Measurements from ENCODE around the gene PCSK6. TPM values are rescaled to one million over a fixed set of nuclear protein-coding genes. Genes with fewer than 3 reads are reported as not detected.

PCSK6 gene
- total RNA-seq, 2 experiments from 2014 or later: 1.4 to 2.1 TPM

DNA sequence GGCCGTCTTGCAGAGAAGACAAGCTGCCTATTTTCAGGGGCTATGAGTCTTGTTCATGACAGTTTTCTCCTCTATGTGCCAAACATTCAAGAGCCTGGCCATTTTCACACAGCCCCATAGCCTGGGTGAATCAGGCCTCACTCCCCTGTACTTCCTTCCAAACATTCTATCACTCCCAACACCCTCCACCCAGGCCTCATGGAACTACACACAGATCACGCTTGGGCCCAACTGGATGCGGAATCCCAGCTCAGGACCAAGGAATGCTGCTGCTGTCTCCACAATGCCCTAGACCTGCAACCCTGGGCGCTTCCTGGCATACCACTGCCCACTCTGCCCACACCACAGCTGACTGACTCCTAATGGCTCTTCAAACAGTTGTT is 39.4 kb upstream of the PCSK6 start:
- Mint-ChIP-seq H3K9me3 (no peaks in the 10 kb centered on the region), H3K27me3 (peaks cover 2% of the 10 kb centered on the region), H3K27ac (no peak overlapping the region), H3K36me3 (no peaks in the 10 kb centered on the region), H3K4me3 (no peak overlapping the region), H3K4me1 (no peaks in the 10 kb centered on the region)
- ATAC-seq (ENCODE audit: low read depth) (no peak), DNase-seq (no peak)
- POLR2A ChIA-PET: no interaction called here

GRCh38 chr15:101528108-101528916 is 38.8 kb upstream of the PCSK6 start:
- DNase-seq (no peak), ATAC-seq (ENCODE audit: low read depth) (no peak)
- Mint-ChIP-seq H3K9me3 (no peaks in the 10 kb centered on the region), H3K4me3 (no peak overlapping the region), H3K27ac (no peak overlapping the region), H3K27me3 (peaks cover 2% of the 10 kb centered on the region), H3K4me1 (no peaks in the 10 kb centered on the region), H3K36me3 (no peaks in the 10 kb centered on the region)
- POLR2A ChIA-PET: no interaction called here

GRCh38 chr15:101526890-101527289 is 37.4 kb upstream of the PCSK6 start:
- H3K27me3 Mint-ChIP-seq: peaks cover 2% of the 10 kb centered on the region
- H3K4me1 Mint-ChIP-seq: no peaks in the 10 kb centered on the region
- no peak overlapping the region for H3K4me3 Mint-ChIP-seq
- ATAC-seq (ENCODE audit: low read depth) (no peak), DNase-seq (no peak)
- H3K36me3 Mint-ChIP-seq: no peaks in the 10 kb centered on the region
- POLR2A ChIA-PET: no interaction called here
- H3K9me3 Mint-ChIP-seq: no peaks in the 10 kb centered on the region
- no peak overlapping the region for H3K27ac Mint-ChIP-seq

- H3K27me3 Mint-ChIP-seq: peaks cover 1% of the 10 kb centered on the region
- H3K36me3 Mint-ChIP-seq: no peaks in the 10 kb centered on the region
- ATAC-seq (ENCODE audit: low read depth) (no peak), DNase-seq (no peak)
- no peak overlapping the region for H3K27ac Mint-ChIP-seq
- H3K9me3 Mint-ChIP-seq: no peaks in the 10 kb centered on the region
- POLR2A ChIA-PET: no interaction called here
- H3K4me1 Mint-ChIP-seq: peaks cover 3% of the 10 kb centered on the region
- H3K4me3 Mint-ChIP-seq: no peak overlapping the region
Measured at GRCh38 chr15:101526442-101526841, 36.9 kb upstream of the PCSK6 start.

GRCh38 chr15:101526021-101526420 is 36.5 kb upstream of the PCSK6 start:
- Mint-ChIP-seq H3K27ac (no peak overlapping the region), H3K4me1 (peaks cover 5% of the 10 kb centered on the region), H3K36me3 (no peaks in the 10 kb centered on the region), H3K9me3 (no peaks in the 10 kb centered on the region), H3K4me3 (no peak overlapping the region), H3K27me3 (no peaks in the 10 kb centered on the region)
- DNase-seq (no peak), ATAC-seq (ENCODE audit: low read depth) (no peak)
- POLR2A ChIA-PET: no interaction called here

- DNase-seq (no peak), ATAC-seq (ENCODE audit: low read depth) (no peak)
- no peaks in the 10 kb centered on the region for H3K27me3 Mint-ChIP-seq
- H3K27ac Mint-ChIP-seq: no peak overlapping the region
- H3K9me3 Mint-ChIP-seq: no peaks in the 10 kb centered on the region
- no peaks in the 10 kb centered on the region for H3K36me3 Mint-ChIP-seq
- no peak overlapping the region for H3K4me3 Mint-ChIP-seq
- H3K4me1 Mint-ChIP-seq: peaks cover 5% of the 10 kb centered on the region
- POLR2A ChIA-PET: no interaction called here
Measured at GRCh38 chr15:101525087-101525669, 35.7 kb upstream of the PCSK6 start.

GRCh38 chr15:101523560-101523940 is 34.0 kb upstream of the PCSK6 start:
- DNase-seq (no peak), ATAC-seq (ENCODE audit: low read depth) (no peak)
- Mint-ChIP-seq H3K27me3 (peaks cover 11% of the 10 kb centered on the region), H3K36me3 (no peaks in the 10 kb centered on the region), H3K4me3 (no peak overlapping the region), H3K9me3 (peaks cover 4% of the 10 kb centered on the region), H3K27ac (peak overlapping the region; percentile 67), H3K4me1 (peaks cover 5% of the 10 kb centered on the region)
- POLR2A ChIA-PET: no interaction called here

GRCh38 chr15:101522621-101523559 is 33.4 kb upstream of the PCSK6 start:
- Mint-ChIP-seq H3K27ac (no peak overlapping the region), H3K4me1 (peaks cover 5% of the 10 kb centered on the region), H3K4me3 (no peak overlapping the region), H3K27me3 (peaks cover 16% of the 10 kb centered on the region), H3K36me3 (no peaks in the 10 kb centered on the region), H3K9me3 (peaks cover 9% of the 10 kb centered on the region)
- DNase-seq (no peak), ATAC-seq (ENCODE audit: low read depth) (no peak)
- POLR2A ChIA-PET: no interaction called here

- Mint-ChIP-seq H3K4me3 (no peak overlapping the region), H3K9me3 (peaks cover 12% of the 10 kb centered on the region), H3K4me1 (peaks cover 5% of the 10 kb centered on the region), H3K27me3 (peaks cover 16% of the 10 kb centered on the region), H3K27ac (no peak overlapping the region), H3K36me3 (no peaks in the 10 kb centered on the region)
- ATAC-seq (ENCODE audit: low read depth) (no peak), DNase-seq (no peak)
- POLR2A ChIA-PET: no interaction called here
Measured at GRCh38 chr15:101522091-101522490, 32.6 kb upstream of the PCSK6 start.

GRCh38 chr15:101521591-101521990 is 32.1 kb upstream of the PCSK6 start:
- no peak overlapping the region for H3K27ac Mint-ChIP-seq
- ATAC-seq (ENCODE audit: low read depth): no peak
- POLR2A ChIA-PET: no interaction called here
- H3K36me3 Mint-ChIP-seq: no peaks in the 10 kb centered on the region
- H3K4me3 Mint-ChIP-seq: peak overlapping the region; percentile 20
- peaks cover 12% of the 10 kb centered on the region for H3K9me3 Mint-ChIP-seq
- H3K4me1 Mint-ChIP-seq: peaks cover 5% of the 10 kb centered on the region
- DNase-seq: no peak
- H3K27me3 Mint-ChIP-seq: peaks cover 18% of the 10 kb centered on the region

DNA sequence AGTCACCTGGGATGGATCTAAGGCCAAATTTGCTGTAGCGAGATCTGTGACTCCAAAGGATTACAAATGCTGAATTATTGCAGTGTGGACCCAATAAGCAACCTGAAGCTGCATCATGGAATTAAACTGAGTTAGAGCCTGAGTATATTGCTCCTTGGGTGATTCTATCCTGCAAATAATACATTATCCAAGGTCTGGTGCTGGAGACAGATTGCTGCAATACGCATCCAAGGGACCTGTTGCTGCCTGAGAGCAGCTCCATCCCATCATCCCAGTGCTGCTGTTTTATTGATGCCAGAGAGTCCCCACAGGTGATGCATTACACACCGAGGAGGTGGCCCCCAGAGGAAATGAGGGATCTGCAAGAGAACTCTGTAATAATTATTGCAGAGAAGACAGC is 31.6 kb upstream of the PCSK6 start:
- POLR2A ChIA-PET: interaction anchor here (1.0 kb wide), 1 partner anchor 226 kb away, joined by 3 read pairs; the partner anchor contains the start of gene SNRPA1
- no peaks in the 10 kb centered on the region for H3K36me3 Mint-ChIP-seq
- H3K4me3 Mint-ChIP-seq: no peak overlapping the region
- H3K9me3 Mint-ChIP-seq: peaks cover 13% of the 10 kb centered on the region
- ATAC-seq (ENCODE audit: low read depth) (no peak), DNase-seq (no peak)
- H3K27me3 Mint-ChIP-seq: peaks cover 18% of the 10 kb centered on the region
- H3K4me1 Mint-ChIP-seq: peaks cover 5% of the 10 kb centered on the region
- H3K27ac Mint-ChIP-seq: no peak overlapping the region

GRCh38 chr15:101520395-101520794 is 30.9 kb upstream of the PCSK6 start:
- H3K4me1 Mint-ChIP-seq: peaks cover 5% of the 10 kb centered on the region
- peaks cover 15% of the 10 kb centered on the region for H3K9me3 Mint-ChIP-seq
- POLR2A ChIA-PET: interaction anchor here (1.0 kb wide), 1 partner anchor 225 kb away, joined by 3 read pairs; the partner anchor contains the start of gene SNRPA1
- peaks cover 18% of the 10 kb centered on the region for H3K27me3 Mint-ChIP-seq
- no peak overlapping the region for H3K4me3 Mint-ChIP-seq
- DNase-seq (no peak), ATAC-seq (ENCODE audit: low read depth) (no peak)
- no peaks in the 10 kb centered on the region for H3K36me3 Mint-ChIP-seq
- no peak overlapping the region for H3K27ac Mint-ChIP-seq

DNA sequence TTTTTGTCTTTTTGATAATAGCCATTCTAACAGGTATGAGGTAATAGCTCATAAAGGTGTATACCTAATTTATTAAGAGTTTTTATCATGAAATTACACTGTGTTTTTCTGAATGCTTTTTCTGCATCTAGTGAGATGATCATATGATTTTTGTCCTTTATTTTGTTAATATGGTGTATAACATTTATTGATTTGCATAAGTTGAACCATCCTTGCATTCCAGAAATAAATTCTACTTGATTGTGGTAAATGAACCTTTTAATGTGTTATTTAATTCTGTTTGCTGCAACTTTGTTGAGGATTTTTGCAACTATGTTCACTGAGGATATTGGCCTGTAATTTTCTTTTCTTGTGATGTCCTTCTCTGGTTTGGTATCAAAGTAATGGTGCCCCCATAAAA is 28.0 kb upstream of the PCSK6 start:
- H3K36me3 Mint-ChIP-seq: no peaks in the 10 kb centered on the region
- POLR2A ChIA-PET: no interaction called here
- peaks cover 21% of the 10 kb centered on the region for H3K27me3 Mint-ChIP-seq
- peaks cover 16% of the 10 kb centered on the region for H3K9me3 Mint-ChIP-seq
- DNase-seq (no peak), ATAC-seq (ENCODE audit: low read depth) (no peak)
- H3K4me3 Mint-ChIP-seq: no peak overlapping the region
- no peak overlapping the region for H3K27ac Mint-ChIP-seq
- peaks cover 5% of the 10 kb centered on the region for H3K4me1 Mint-ChIP-seq
